Suprapubic skin (tissue), 4 donors: ENCODE data around the gene PDHX.
"Not testable (repeated sequence)": the region's sequence is repeated elsewhere in the genome, so short reads cannot be mapped to it uniquely, and the experiment has no call there.

Experiments
- EP300 ChIP-seq: sonication (generic); formaldehyde crosslinking; IDR thresholded peaks from one replicate; pipeline ENCODE4 v1.6.1; 2017; ENCODE audit warnings: antibody characterized with exemption
- POLR2A ChIP-seq, 2 donors: fragments of 450-650 bp; IDR thresholded peaks; one replicate each; pipeline ENCODE4 v1.6.1; 2017; ENCODE audit warnings: antibody characterized with exemption in 2 of 2, mild to moderate bottlenecking in 2 of 2, moderate library complexity in 2 of 2
- POLR2AphosphoS5 ChIP-seq, 3 donors: sonication (generic); formaldehyde crosslinking; IDR thresholded peaks; one replicate each; pipeline ENCODE4 v1.6.1; 2017; ENCODE audit warnings: antibody characterized with exemption in 3 of 3
- TF ChIP-seq, protein P1 (sequence below), 2 donors: fragments of 200-600 bp in 1 of 2; fragments of 450-650 bp in 1 of 2; sonication (generic) in 1 of 2; IDR thresholded peaks; one replicate each; pipeline ENCODE4 v1.5.1; 2016 to 2019; ENCODE audit warnings: antibody characterized with exemption in 2 of 2, mild to moderate bottlenecking in 1 of 2, moderate library complexity in 1 of 2

DNA sequence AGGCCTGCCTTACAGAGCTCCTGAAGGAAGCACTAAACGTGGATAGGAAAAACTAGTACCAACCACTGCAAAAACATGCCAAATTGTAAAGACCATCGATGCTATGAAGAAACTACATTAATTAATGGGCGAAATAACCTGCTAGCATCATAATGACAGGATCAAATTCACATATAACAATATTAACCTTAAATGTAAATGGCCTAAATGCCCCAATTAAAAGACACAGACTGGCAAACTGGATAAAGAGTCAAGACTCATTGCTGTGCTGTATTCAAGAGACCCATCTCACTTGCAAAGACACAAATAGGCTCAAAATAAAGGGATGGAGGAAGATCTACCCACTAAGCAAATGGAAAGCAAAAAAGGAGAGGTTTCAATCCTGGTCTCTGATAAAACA is 107.5 kb downstream of the PDHX start:
- TF ChIP-seq, protein P1, sequence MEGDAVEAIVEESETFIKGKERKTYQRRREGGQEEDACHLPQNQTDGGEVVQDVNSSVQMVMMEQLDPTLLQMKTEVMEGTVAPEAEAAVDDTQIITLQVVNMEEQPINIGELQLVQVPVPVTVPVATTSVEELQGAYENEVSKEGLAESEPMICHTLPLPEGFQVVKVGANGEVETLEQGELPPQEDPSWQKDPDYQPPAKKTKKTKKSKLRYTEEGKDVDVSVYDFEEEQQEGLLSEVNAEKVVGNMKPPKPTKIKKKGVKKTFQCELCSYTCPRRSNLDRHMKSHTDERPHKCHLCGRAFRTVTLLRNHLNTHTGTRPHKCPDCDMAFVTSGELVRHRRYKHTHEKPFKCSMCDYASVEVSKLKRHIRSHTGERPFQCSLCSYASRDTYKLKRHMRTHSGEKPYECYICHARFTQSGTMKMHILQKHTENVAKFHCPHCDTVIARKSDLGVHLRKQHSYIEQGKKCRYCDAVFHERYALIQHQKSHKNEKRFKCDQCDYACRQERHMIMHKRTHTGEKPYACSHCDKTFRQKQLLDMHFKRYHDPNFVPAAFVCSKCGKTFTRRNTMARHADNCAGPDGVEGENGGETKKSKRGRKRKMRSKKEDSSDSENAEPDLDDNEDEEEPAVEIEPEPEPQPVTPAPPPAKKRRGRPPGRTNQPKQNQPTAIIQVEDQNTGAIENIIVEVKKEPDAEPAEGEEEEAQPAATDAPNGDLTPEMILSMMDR (IDR thresholded peaks at IDR 0.05), result not testable (repeated sequence)
- not testable (repeated sequence) for TF ChIP-seq POLR2A (IDR thresholded peaks at IDR 0.05); EP300; POLR2AphosphoS5 (IDR thresholded peaks at IDR 0.05)
